NK-92 (cell line): ENCODE data around the gene PRKAR2A.
"Not testable (repeated sequence)": the region's sequence is repeated elsewhere in the genome, so short reads cannot be mapped to it uniquely, and the experiment has no call there.

ENCODE experiments used
- DNase-seq: peaks from one replicate; lab custom pipeline; 2025; ENCODE audit not compliant: unreplicated experiment; lab: John Stamatoyannopoulos, UW

The PRKAR2A gene

DNA sequence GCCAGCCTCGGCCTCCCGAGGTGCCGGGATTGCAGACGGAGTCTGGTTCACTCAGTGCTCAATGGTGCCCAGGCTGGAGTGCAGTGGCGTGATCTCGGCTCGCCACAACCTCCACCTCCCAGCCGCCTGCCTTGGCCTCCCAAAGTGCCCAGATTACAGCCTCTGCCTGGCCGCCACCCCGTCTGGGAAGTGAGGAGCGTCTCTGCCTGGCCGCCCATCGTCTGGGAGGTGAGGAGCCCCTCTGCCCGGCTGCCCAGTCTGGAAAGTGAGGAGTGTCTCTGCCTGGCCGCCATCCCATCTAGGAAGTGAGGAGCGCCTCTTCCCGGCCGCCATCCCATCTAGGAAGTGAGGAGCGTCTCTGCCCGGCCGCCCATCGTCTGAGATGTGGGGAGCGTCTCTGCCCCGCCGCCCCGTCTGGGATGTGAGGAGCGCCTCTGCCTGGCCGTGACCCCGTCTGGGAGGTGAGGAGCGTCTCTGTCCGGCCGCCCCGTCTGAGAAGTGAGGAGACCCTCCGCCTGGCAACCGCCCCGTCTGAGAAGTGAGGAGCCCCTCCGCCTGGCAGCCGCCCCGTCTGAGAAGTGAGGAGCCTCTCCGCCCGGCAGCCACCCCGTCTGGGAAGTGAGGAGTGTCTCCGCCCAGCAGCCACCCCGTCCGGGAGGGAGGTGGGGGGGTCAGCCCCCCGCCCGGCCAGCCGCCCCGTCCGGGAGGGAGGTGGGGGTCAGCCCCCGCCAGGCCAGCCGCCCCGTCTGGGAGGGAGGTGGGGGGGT, 113.7 kb downstream of the PRKAR2A start:
- DNase-seq: not testable (repeated sequence)

DNA sequence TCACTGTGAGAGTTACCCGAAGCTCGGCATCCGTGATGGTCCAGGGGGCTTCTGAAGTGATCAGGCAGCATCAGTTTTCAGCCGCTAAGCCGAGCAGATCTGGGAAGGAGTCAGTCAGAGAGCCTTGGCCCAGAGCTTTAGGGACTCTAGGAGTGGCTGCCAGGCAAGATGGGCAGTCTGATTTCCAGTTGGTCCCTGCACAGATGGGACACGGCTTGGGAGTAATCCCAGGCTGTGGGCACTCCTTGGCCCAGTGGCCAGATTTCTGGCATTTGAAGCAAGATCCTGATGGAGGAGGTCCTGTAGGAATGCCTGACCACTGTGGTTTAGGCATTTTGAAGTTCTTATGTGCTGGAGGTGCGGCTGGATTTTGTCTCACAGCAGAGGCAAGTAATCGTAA, 120.2 kb downstream of the PRKAR2A start:
- DNase-seq: no peak

- not testable (repeated sequence) for DNase-seq
These were observed 122.4 kb downstream of the PRKAR2A start for GRCh38 chr3:48725185-48725855.

DNA sequence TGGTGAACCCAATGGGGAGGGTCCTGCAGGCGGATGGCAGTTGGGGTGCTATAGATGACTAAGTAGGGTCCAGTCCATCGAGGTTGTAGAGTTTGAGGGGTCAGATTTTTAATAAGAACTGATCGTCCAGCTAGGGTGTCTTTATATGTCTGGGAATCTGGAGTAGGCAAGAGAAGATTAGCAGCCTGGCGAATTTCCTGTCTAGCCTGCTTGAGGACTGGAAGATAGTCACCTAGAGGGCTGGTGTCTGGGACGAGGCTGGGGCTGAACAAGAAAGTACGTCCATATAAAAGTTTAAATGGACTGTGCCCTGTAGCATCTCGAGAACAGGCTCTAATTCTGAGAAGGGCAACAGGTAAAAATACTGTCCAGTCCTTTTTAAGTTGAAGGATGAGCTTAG, 123.9 kb downstream of the PRKAR2A start:
- DNase-seq: no peak

DNA sequence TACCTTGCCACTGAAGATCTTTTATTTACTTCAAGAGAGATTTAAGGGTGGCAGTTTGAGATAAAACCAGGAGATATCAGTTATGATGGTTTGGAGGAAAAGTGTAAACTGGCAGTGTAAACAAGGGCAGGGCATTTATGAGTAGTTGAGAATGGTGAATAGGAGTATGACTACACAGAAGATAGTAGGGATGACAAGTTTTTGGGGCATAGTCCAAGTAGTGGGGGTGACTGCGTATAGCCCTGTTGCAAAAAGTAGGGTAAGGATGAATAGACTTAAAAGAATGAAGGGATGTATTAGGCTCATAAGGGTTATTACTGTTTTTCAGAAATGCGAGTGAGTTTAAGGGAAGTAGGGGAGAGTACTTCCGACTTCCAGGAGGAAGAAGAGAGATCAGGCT, 124.4 kb downstream of the PRKAR2A start:
- not testable (repeated sequence) for DNase-seq

- peak; percentile 88 for DNase-seq
These were observed 130.5 kb downstream of the PRKAR2A start, which contains the start of gene IP6K2 for GRCh38 chr3:48716982-48717746. Gene IP6K2 (minus strand): TSS chr3:48717221. CDS start chr3:48695291, 21,930 bp downstream.

GRCh38 chr3:48716508-48716981, 131.1 kb downstream of the PRKAR2A start:
- DNase-seq: no peak

GRCh38 chr3:48715174-48715800, 132.4 kb downstream of the PRKAR2A start:
- DNase-seq: no peak

- DNase-seq: no peak
These were observed 135.9 kb downstream of the PRKAR2A start for GRCh38 chr3:48711727-48712126.

DNA sequence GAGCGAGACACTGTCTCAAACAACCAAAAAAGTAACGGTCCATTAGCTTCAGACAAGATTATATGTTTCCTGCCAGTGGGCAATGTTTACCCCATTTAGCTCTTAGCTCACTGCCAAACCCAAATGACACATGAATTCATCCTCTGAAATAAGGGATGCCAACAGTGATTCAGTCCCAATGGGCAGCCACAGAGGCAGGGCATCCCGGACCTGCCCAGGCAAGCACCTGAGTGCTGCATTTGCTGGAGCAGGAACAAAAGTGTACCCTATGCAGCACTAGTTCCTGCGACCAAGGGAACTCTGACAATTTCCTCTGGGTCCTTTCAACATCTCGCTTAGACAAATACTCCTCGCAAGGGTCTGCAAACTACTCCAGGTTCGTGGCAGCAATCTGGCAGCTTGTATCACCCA, 138.6 kb downstream of the PRKAR2A start:
- DNase-seq: no peak

GRCh38 chr3:48708481-48708889, 139.2 kb downstream of the PRKAR2A start:
- DNase-seq: no peak

GRCh38 chr3:48707157-48707556, 140.5 kb downstream of the PRKAR2A start:
- no peak for DNase-seq

DNA sequence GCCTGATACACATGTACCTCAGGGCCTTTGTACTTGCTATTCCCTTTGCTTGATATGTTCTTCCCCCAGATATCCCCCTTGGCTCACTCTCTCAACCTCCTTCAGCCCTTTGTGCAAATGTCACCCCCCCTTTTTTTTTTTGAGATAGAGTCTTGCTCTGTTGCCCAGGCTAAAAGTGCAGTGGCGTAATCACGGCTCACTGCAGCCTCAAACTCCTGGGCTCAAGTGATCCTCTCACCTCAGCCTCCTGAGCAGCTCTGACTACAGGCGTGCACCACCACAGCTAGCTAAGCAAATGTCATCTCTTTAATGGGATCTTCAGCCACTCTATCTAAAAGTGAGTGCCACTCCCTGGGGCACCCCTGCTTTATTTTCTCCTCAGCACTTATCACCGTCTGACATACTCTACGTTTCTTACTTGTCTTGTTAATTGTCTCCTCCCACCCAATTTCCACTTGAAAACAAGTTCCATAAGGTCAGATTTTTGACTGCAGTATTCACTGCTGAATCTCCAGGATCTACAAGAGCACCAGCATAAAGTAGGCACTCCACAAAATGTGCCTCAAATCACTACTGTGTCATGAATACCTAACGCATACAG, 145.3 kb downstream of the PRKAR2A start:
- no peak for DNase-seq

- DNase-seq: no peak
These were observed 146.8 kb downstream of the PRKAR2A start for GRCh38 chr3:48700731-48701405.

DNA sequence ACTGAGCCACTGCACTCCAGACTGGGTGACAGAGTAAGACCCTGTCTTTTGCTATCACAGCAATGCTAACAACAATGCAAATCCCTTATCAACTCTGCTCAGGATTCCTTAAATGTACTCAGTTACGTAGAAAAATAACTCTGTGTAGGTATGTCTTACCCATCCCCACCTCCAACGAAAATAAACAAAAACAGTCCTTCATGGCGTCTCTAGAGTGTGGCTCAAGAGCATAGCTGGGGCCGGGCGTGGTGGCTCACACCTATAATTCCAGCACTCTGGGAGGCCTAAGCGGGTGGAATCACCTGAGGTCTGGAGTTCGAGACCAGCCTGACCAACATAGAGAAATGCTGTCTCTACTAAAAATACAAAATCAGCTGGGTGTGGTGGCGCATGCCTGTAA, 148.8 kb downstream of the PRKAR2A start:
- no peak for DNase-seq

DNA sequence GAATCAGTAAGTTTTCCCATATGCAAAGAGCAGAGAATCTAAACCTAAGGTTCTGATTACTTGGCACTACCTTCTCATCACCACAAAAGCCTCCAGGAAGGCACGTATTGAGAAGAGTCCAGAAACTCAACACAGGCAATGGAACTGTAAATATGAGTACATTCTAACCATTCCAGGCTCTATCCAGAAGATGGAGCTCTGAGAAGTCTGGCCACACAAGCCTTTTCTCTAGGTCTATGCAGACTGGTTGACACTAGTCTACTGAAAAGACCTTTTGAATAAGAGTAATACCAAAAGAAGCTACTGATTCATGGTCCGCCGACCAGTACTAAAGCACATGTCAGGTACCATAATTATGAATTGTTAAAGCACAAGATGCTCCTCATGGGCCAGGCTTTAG, 149.7 kb downstream of the PRKAR2A start:
- no peak for DNase-seq

GRCh38 chr3:48696601-48697000, 151.1 kb downstream of the PRKAR2A start:
- no peak for DNase-seq
